HTR-8/SVneo (cell line): Measurements from ENCODE around the gene DOCK3.
"Not testable (repeated sequence)": the region's sequence is repeated elsewhere in the genome, so short reads cannot be mapped to it uniquely, and the experiment has no call there.

ENCODE experiments used
- DNase-seq: peaks from one replicate; pipeline ENCODE4 v3.0.0; 2011; ENCODE audit warnings: low spot score, mixed read lengths; ENCODE audit not compliant: insufficient read length
- FAIRE-seq: peaks from 2 replicates; lab custom pipeline; 2011; peaks lifted over from hg19 to GRCh38; lab: Jason Lieb, UNC

Gene DOCK3

DNA sequence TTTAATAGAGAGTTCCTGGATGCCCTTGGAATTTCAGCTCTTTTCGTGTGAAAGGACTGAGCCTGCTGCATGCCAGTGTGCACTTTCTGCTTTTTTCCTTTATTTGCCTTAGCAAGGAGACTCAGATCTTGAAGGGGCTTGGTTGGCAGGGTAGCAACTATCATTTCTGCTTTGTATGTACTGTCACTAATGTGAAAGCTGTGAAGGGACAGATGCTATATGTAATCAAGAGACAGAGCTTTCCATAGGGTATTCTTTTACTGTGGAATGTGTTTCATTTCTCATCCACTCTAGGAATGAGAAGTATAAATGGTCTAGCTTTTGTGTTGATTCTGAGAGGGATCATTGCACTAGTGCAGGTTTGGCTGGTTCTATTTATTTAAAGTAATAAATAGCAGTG is 377.8 kb downstream of the DOCK3 start:
- FAIRE-seq: no peak
- DNase-seq: no peak

DNA sequence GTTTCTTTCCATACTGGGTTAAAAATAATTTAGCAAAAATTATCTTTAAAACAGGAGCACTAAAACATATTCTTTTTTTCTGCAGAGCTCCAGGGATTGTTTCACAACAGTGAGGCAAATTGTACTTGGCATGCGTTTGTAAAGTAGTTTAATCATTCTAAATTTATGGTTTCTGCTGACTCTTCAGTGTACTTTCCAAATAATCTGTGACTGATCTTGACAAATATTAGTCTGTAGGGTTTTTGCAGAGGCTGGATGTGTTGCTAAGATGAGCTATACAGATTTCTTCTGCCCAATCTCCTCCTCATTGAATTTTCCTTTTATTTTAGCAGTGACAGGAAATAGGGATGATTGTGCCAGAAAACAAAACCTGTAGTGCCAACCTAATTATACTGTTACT is 382.4 kb downstream of the DOCK3 start:
- no peak for FAIRE-seq

DNA sequence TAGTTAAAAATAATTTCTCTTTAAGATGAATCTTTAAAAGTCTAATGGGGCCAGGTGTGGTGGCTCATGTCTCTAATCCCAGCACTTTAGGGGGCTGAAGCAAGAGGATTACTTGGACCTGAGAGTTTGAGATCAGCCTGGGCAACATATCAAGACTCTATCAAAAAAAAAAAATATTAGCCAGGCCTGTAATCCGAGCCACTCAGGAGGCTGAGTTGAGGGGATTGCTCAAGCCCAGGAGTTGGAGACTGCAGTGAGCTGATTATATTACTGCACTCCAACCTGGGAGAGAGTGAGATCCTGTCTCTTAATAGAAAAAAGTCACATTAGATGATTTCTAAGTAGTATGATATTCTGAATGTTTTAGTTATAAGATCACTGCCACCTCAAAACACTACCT is 388.3 kb downstream of the DOCK3 start:
- DNase-seq (no peak), FAIRE-seq (no peak)

More for the DNA sequence above, 382.4 kb downstream of the DOCK3 start:
- no peak for DNase-seq

DNA sequence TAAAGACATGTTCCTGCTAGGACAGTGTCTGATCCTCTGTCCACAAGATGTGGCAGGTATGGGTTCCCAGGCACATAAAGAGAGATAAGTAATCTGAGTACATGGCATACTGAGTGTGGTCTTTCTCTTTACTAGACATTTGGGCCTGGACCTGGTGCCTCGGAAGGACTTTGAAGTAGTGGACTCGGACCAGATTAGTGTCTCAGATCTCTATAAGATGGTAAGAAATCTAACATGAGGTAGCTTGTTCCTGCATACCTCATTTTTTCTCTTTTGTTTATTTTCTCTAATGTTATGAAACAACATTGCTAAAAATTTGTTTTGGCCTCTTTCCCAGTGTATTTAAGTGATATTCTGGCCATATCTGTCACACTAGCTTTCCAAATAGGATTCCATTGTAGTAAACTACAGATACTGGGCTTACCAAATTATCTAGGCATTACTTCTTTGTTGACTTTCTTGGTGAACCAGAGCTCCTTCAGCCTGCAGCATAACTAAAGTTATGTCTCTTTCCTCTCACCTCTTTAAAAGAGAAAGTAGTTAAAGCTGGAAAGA is 400.6 kb downstream of the DOCK3 start:
- no peak for FAIRE-seq
- DNase-seq: no peak

- no peak for FAIRE-seq
- DNase-seq: no peak
Observed at GRCh38 chr3:51082363-51082762, 407.6 kb downstream of the DOCK3 start.

DNA sequence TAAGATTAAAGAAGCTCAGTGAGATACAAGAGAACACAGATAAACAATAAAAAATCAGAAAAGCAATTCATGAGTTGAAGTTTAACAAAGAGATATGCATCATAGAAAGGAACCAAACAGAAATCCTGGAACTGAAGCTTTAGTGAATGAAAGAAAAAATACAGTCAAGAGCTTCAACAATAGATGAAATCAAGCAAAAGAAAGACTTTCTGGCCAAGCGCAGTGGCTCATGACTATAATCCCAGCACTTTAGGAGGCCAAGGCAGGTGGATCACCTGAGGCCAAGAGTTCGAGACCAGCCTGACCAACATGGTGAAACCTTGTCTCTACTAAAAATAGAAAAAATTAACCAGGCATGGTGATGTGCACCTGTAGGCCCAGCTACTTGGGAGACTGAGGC is 408.8 kb downstream of the DOCK3 start:
- DNase-seq (no peak), FAIRE-seq (no peak)

DNA sequence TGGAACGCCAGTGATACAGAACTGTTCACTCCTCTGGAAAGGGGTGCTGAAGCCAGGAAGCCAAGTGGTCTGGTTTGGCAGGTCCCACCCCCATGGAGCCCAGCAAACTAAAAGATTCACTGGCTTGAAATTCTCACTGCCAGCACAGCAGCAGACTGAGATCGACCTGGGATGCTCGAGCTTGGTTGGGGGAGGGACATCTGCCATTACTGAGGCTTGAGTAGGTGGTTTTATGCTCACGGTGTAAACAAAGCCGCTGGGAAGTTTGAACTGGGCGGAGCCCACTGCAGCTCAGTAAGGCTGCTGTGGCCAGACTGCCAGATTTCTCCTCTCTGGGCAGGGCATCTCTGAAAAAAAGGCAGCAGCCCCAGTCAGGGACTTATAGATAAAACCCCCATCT is 417.4 kb downstream of the DOCK3 start:
- not testable (repeated sequence) for DNase-seq, FAIRE-seq

DNA sequence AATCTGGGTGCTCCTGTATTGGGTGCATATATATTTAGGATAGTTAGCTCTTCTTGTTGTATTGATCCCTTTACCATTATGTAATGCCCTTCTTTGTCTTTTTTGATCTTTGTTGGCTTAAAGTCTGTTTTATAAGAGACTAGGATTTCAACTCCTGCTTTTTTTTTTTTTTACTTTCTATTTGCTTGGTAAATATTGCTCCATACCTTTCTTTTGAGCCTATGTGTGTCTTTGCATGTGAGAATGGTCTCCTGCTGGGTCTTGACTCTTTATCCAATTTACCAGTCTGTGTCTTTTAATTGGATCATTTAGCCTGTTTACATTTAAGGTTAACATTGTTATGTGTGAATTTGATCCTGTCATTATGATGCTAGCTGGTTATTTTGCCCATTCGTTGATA is 420.1 kb downstream of the DOCK3 start:
- FAIRE-seq, DNase-seq: not testable (repeated sequence)

DNA sequence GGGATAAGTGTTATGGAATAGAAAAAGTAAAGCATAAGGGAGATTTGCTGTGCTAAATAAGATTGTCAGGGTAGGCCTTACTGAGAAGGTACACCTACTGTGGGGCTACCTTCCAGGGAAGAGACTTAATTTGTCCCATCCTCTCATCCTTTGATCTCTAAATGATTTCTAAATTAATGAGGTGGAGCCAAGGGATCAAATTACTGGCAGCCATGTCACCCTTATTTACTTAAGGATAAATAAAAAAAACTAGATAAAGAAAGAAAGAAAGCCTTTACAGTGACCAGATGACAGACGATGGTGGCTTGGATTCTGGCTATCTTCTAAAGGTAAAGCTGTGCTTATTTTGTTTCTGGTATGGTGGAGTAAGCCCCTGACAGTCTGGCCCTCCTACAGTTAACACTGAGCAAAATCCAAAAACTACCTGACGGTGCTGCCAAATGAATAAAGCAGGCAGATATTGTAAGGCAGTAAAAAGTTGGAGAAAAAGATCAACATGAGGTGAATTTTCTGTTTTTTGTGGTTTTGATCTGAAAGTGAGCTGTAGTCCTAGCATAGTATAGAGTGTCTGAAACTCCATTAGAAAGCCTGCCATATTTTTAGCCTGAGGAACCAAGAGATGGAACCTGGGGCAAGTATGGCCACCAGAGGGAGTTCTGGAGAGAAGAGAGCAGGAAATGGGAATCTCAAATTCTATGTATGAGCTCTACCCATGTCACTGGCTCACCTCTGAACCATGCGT is 425.2 kb downstream of the DOCK3 start:
- FAIRE-seq (no peak), DNase-seq (peak; percentile 47)

GRCh38 chr3:51100536-51100851 is 425.8 kb downstream of the DOCK3 start:
- DNase-seq (no peak), FAIRE-seq (no peak)

DNA sequence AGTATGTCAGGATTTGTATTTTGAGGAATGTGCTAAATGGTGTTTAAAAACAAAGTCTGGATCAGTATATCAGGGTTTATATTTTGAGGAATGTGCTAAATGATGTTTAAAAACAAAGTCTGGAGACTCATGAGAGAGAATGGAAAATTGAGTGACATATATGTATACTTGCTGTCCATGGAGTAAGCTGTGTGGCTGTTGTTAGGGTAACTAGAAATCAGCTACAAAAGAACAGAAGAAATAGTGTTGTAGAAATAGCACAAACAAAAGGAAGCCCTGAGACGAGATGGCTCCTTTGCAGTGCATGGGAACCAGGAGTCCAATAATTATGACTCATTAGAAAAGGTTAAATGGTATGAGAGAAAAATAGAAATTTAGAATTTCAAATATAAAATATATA is 427.7 kb downstream of the DOCK3 start:
- FAIRE-seq (no peak), DNase-seq (no peak)

- DNase-seq (no peak), FAIRE-seq (peak; percentile 9)
Observed at GRCh38 chr3:51106242-51106876, 431.6 kb downstream of the DOCK3 start.

DNA sequence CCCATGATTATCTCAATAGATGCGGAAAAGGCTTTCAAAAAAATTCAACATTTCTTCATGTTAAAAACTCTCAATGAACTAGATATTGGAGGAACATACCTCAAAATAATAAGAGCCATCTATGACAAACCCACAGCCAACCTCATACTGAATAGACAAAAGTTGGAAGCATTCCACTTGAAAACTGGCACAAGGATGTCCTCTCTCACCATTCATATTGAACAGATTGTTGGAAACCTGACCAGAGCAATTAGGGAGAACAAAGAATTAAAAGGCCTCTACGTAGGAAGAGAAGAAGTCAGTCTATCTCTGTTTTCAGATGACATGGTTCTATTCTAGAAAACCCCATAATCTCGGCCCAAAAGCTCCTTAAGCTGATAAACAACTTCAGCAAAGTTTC is 435.9 kb downstream of the DOCK3 start:
- DNase-seq (no peak), FAIRE-seq (no peak)

GRCh38 chr3:51122944-51123343 is 448.2 kb downstream of the DOCK3 start:
- no peak for DNase-seq
- no peak for FAIRE-seq

DNA sequence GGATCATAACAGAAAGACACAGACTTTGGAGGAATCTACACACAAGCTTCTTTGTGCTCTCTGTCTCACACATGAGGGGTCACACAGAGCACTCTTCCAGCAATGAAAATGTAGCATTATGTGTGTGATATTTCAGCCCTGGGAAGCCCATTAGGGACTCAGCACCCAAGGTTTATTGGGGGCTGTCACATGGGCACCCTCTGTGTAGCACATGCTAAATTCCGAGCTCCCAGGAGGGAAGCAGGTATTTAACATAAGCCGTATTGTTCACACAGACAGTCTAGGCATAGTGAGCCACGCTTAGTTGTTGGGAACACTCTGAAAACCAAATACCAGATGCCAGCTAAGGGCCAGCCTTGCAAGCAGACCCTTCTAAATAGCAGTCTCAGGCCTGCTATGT is 448.8 kb downstream of the DOCK3 start:
- FAIRE-seq (no peak), DNase-seq (no peak)

GRCh38 chr3:51131607-51132006 is 456.9 kb downstream of the DOCK3 start:
- DNase-seq, FAIRE-seq: not testable (repeated sequence)

DNA sequence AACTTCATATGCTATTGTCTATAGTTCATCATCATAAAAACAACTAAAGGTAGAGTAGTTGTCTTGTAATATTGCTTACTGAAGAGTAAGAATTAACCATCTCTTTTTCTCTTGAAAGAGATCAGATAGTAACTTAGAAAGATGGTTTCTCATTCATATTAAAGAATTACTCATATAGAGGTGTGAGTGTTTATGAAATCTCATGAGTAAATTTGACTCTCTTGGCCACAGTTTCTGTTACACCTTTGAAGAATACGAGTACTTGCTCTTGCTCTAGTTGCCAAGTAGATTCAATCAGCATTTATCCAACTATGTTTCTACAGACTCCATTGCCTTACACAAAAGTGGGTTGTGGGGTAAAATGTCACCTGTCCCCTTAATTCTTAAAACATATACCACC is 463.0 kb downstream of the DOCK3 start:
- no peak for DNase-seq
- FAIRE-seq: no peak

GRCh38 chr3:51139616-51140015 is 464.9 kb downstream of the DOCK3 start:
- FAIRE-seq: no peak
- DNase-seq: no peak

GRCh38 chr3:51141573-51141972 is 466.8 kb downstream of the DOCK3 start:
- no peak for FAIRE-seq
- no peak for DNase-seq

GRCh38 chr3:51145811-51146585 is 471.3 kb downstream of the DOCK3 start:
- FAIRE-seq: no peak

GRCh38 chr3:51146781-51147180 is 472.1 kb downstream of the DOCK3 start:
- no peak for FAIRE-seq
- no peak for DNase-seq

More at GRCh38 chr3:51145811-51146585, 471.3 kb downstream of the DOCK3 start:
- no peak for DNase-seq
